ENCODE data around the gene ITPR2.
"Not testable (repeated sequence)": the region's sequence is repeated elsewhere in the genome, so short reads cannot be mapped to it uniquely, and the experiment has no call there.

Gene ITPR2

DNA sequence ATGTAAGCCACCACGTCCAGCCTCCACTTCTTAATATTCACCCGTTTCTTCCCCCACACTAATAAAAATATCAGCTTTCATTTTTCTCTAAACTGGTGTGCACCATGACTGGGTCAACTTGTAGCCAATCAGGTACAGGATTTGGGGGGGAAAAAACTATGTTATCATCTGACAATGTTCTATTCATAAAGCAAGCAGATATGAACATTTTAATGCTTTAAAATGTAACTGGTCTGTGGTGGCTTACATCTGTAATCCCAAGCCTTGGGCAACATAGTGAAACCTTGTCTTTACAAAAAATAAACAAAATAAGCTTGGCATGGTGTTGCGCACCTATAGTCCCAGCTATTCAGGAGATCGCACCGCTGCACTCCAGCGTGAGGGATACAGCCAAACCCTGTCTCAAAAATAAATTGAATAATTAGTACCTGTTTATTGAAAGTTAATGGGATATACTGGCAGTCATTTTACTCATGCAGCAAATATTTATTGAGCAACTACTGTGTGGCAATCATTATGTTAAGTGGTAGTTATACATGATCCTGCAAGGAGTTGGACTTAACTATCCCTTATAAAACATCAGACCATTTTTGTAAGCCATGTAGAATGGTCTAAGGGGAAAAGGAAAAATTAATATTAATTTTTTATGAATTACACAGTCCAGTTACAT, 15.3 kb upstream of the ITPR2 start:
- no peak for DNase-seq

DNA sequence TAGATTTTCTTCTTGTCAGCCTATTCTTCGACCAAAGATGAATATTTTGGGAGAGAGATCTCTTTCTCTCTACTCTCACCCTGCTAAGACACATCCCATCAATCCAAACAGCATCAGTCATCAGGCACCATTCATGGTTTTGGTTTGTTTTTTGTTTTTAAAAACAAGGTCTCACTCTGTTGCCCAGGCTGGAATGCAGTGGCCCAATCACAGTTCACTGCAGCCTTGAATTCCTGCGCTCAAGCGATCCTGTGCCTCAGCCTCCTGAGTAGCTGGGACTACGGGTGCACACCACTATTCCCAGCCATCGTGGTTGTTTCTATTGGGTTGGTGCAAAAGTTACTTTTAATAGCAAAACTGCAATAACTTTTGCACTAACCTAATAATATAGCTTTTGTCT, 14.4 kb upstream of the ITPR2 start:
- no peak for DNase-seq

DNA sequence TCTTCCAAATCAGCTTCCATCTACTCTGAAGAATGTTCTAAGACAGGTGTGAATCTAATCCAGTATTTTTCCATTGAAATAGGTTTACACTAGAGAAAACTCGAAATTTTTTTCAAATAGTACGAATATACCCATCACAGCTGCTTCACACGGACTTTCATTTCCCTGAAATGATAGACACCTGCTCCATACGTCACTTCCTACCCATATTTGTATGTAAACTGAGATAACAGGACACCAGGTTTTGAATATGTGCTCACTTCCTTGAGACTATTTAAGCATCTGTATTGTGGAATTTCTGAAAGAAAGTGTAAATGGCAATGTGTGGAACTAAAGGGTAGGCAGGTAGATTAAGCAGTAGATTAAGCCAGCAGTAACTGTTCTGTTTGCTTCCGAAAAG, 13.4 kb upstream of the ITPR2 start:
- no peak for DNase-seq

DNA sequence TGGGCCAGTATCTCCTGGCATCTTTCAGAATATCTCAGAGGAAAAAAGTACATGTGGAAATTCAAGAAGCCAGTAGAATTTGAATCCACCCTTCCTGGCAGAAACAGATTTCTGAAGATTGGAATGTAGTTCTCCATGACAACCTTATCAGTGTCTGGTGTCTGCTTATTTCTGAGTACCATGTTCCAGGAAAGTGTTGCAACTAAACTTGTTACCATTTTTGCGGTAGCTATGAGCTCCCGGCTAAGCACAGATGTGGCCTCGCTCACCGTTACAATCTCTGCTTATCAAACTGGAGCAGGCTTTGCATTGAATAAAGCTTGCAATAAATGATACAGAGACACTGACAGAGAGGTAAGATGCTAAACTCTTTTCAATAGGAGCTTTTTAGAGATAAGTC, 13.0 kb upstream of the ITPR2 start:
- DNase-seq = no peak

DNA sequence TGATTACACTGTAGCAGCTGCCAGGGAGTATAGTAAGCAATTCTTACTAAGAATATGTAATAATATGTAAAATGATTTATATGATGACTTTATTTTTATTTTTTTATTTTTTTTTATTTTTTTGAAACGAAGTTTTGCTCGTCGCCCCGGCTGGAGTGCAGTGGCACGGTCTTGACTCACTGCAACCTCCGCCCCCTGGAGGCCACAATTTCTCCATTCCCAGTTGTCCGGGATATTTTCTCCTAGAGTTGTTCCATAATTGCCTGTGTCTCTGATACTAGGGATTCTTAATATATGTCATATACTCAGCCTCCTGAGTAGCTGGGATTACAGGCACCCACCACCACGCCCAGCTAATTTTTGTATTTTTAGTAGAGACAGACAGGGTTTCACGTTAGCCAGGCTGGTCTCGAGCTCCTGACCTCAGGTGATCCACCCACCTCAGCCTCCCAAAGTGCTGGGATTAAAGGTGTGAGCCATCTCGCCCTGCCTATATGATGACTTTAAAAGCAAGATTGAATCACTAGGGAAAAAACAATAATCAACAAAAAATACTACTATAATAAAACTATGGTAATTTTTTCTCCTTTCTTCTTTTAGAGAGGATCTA, 12.2 kb upstream of the ITPR2 start:
- DNase-seq = no peak

DNA sequence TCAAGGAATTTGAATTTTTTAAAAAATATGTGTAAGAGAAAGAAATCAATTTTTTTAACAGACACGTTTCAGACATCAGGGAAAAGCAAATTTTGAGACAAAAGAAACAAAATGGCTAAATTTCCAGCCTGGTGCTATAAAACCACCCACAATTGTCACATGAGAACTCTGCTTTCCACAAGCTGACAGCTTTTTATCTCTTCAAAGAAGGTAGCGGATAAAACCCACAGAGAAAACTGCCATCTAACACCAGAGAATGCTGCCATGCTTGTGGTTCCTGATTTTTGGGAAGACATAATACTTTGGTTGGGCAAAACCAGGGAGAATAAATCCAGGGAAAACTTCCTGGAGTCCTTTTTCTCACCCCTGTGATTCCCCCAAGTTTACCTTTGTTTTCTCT, 10.3 kb upstream of the ITPR2 start:
- no peak for DNase-seq

DNA sequence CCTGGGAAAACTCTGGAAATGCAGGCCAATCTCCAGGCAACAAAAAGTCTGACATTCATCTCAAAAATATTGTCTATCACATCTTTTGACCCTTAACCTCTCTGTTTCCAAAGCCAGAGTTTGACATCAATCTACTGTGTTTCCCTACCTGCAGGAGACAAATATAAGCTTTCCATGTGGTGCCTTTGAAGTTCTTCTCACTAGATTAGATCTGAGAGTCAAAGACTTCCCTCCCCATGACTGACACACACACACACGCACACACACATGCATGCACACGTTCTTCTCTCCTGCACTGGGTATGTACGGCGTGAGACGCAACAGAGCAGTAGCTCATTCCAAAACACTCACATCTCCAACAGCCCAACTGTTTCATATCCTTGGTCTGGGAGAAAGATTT, 8.1 kb upstream of the ITPR2 start:
- DNase-seq = no peak

DNA sequence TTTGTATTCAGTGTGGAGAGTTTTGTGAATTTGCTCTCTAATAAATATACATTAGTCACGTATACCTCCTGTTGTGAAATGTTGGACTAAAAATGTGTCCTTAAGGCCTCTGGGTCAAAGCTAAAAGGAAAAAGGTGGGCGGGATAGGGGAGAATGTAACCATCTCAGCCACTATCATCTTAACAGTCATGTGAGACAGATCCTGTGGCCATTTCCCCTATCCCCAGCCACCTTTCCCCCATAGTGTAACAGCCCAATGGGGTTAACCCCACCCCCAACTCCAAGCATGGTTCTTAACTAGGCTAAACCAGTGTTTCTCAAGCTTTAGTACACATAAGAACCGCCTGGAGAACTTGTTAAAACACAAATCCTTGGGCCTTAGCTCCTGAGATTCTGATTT, 6.5 kb upstream of the ITPR2 start:
- DNase-seq = no peak

DNA sequence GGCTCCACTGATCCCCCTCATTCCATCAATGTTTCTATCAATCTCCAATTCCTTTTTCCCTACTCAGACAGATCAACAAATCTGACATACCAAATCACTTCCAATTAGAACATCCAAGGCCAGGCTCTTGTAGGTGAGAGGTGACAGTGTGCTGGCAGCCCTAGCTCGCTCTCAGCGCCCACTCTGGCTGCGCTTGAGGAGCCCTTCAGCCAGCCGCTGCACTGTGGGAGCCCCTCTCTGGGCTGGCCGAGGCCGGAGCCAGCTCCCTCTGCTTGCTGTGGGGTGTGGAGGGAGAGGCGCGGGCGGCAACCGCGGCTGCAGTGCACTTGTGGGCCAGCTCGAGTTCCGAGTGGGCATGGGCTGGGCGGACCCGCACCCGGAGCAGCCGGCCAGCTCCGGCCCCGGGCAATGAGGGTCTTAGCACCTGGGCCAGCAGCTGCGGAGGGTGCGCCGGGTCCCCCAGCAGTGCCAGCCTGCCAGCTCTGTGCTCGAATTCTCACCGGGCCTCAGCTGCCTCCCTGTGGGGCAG, 6.0 kb upstream of the ITPR2 start:
- DNase-seq = no peak

DNA sequence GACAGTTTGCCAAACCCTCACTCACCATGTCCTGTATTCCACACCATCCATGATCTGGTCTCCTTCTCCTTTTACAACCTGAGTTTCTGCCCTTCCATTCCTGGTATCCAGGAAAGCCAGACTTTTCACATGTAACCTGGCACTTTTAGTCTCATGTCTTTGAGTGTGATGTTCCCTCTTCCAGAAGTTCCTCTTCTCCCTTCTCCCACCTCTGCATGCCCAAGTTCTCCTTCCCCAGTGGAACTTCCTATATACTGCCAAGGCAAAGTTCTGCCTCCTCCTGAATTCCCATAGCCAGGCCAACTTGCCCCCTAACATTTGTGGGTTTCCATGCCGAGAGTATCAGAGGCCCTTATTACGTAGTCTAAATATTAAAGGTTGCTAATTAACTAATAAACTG, 3.2 kb upstream of the ITPR2 start:
- DNase-seq = no peak

DNA sequence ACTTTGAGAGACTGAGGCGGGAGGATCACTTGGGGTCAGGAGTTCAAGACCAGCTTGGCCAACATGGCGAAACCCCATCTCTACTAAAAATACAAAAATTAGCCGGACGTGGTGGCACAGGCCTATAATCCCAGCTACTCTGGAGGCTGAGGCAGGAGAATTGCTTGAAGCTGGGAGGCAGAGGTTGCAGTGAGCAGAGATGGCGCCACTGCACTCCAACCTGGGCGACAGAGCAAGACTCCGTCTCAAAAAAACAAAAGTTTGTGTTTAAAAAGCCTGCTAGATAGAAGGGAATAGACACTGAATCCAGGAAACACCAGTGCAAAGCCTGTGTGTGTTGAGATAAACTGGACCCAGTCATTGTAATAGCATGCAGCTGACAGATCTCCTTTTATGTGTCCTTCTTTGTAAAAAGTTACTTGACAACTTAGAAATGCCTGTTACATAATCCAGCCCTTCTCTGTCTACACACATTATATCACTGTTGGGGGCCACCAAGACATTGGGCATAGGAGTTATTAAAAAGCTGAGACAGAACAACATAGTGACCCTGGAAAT, 1.6 kb upstream of the ITPR2 start:
- not testable (repeated sequence) for DNase-seq

DNA sequence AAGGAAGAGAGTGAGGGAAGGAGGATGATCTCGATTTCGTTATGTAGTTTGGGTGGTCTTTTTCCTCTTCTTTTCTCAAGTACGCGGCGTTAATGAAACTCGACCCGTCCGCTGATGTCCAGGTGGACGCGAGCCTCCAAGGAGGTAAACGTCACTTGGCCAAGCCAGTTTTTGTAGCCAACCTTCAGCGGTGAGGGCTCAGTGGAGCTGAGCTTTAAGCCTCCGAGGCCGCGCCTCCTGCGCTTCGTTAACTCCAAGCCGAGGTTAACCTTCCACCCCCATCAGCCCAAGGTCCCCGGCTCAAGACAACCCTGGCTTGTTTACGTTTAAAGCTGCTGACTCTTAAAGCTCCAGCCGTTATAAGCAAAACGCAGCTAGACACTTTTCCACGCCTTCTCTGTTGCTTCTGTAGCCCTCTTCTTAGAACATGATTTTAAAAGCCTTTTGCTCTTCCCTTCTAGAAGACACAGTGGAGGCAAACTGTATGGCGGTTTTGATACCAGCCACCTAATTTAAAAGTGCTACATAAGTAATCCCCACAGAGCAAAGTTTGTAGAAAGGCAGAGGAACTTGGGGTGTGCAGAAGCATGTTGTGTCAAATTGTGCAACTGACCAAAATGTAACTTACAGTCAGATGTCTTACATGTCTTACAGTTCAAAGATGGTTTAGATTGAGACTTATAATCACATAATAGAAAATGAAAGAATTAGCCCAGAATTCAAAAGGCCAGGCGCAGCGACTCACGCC, 923 bp upstream of the ITPR2 start:
- DNase-seq = no peak

DNA sequence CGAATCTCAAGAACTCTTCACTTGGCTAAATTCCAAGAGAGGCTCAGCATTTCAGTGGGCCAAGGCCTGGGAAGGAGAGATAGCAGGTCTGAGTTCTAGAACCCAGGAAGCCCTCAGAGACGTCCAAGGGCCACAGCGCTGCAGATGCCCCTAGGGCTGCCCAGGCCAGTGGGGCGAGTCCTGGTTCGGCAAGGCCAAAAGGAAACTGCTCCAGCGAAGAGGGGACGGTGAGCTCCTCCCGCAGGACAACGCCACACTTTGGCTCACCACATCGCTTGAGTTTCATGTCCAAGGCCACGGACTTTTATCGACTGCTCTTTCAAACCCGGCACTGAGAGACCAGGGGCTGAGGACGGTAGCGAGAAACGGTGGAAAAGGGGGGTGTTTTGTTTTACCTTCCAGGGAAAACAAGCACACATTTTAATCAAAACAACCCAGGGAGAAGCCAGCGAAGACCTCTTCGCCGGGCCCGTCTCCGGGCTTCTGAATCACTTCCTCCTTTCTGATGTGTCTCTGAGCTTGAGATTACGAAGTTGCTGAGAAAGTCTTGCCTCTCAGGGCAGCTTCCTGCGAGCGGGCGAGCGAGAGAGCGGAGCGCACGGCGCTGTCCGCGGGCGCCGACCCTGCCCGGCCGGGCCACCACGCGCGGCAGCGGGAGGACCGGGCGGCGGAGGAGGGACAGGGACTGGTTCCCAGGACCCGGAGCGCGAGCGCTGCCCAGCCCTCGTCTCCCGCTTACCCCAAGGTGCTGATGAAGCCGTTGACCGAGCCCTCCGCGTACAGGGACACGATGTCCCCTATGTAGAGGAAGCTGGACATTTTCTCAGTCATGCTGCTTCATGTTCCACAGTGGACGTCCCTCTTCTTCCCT, 808 bp downstream of the ITPR2 start:
- peak; percentile 45 for DNase-seq

DNA sequence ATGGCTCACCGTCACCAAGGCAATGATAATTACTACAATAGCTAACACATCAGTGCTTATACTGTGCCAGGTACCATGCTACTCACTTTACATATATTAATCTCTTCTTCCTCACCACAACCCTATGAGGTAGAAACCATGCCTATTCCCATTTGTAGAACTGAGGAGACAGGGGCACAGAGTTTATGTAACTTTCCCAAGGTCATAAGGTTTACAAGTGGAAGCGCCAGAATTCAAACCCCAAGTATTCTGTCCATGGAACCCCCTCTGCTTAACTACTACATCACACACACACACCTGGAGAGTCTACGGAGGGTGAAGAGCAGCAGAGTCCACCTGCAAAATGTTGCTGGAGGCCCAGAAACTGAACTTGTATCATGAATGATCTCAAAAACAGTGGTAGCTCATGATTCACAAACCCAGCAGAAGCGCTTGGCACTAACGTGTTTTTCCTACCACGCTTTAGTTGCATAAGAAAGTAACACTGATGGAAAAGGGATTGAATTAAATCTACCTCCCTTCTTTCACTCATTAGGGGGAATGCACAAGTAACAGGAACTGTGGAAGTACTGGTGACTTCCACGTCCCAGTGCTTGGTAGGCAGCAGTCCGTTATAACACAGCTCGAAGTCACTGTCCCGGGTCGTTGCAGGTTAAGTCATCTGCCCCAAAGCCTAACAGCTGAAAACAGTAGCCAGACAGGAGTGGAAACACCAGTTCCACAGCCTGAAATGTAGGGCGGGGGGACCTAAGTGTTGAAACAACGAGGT, 2.0 kb downstream of the ITPR2 start:
- no peak for DNase-seq

DNA sequence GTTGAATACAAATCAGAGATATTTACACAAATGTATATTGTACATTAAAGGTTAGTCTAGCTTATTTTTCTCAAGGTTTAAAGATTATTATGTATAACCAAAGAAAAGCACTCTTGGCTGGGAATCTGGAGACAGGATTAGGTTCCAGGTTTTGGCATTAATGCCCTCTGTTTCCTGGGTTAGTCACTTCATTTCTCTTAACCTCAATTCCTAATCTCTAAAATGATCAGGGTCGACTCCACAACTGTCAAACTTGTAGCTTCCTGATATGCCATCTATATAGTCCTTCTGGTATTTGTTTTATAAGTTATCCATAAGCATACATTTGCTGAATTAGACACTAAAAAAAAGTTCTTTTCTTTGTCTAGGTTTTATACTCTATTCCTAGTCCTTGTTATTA, 2.6 kb downstream of the ITPR2 start:
- DNase-seq = no peak

DNA sequence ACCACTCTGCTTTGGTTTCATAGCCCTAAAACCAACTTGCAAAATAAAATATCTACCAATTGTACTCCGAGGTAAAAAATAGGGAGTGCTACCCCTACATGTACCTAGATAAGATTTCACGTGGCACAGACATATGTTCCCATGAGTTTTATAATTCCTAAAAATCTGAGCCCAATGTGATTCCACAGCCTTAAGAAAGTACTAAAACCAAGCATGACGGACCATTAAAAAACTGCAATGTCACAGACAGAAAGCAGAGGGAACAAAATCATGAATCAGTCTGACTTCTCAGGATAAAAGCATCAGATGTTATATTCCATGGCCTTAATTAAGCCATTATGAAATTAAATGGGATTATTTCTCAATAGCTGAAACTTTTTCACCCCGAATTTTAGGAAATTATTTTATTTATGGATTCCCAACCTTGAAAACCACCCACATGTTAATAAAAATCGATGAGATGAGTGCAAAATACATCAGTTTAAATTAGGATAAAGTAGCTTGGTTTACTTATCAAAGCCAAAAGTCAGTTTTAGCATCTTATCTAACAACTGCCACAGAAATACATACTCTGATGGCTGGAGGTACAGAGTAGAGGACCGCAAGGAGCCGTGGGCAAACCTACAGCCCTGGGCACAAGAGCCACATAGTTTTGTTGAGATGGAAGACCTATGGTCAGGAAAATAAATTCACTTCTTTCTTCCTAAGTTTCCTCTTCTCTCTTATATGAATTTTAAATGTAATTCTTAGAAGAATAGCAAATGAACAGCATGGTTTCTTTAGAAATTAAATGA, 4.5 kb downstream of the ITPR2 start:
- DNase-seq = no peak

DNA sequence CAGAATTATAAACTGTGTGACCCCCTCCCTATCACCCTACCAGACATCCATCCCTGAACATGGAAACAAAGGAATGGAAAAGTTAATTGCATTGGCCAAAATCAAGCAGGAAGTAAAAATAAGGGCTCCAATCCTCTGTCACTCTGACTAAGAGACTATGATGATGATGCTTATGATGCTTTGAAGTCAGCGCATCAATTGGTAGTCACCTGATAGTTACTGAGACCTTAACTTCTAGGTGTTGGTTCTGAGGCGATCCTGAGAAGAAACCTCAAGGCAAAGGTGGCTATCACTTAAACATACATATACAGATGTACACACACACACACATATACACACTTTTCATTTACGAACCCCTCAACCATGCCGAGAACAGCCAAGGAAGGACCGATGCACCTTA, 6.6 kb downstream of the ITPR2 start:
- no peak for DNase-seq

DNA sequence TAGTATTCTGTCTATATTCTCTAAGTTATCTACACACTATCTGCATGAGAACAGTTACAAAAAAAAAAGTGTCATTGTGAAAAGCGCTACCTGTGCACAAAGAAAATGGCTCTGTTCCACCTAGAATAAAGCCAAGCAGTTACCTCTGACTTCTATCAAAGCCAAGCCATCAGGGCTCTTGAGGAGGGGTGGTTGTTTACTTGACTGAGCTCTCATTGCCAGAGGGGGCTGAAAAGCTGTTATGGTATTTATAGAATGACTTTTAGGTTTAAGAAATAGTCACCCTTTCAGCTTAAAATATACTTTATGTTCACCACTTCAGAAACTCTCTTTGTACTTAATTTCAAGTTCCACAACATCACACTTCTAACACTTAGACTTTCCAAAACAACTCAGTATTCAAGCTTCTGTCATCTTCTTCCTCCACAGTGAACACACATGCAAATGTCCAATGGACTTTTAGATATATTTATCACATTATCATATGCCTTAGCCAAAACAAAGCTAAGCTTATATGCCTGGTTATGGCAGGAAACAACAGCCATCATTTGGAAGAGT, 7.5 kb downstream of the ITPR2 start:
- no peak for DNase-seq

DNA sequence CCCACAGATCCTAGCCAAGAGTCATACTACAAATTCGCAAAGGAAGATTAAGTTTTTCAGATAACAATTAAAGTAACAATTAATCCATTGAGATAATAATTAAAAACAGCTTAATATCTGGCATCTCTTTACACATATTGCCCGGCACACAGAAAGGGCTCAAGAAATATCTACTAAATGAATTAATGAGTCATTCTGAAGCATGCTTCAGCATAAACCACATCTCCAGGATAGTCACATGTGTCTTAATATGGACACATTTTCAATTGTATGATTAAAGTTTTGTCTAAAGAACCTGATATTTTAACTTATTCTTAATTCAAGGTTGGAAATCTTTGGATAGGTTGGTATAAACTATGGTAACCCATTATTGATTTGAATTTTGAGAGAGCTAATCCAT, 9.6 kb downstream of the ITPR2 start:
- DNase-seq = no peak

DNA sequence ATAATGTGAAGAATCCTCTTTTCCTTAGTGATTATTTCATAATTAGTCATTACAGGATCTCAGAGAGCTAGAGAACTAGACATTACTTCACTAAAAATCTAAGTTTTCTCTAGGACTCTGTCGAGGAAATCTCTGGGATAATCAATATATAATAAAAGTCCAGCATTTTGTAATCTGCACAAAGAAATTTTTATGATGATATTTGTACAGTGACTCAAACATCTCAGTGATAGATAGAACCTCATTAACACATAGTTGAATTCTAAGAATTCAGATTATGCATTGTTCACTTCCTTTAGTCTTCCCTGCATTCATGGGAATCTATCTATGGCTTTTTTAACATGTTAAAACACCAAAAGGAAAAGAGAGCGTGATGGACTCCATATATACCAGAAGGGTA, 11.0 kb downstream of the ITPR2 start:
- DNase-seq = no peak

DNA sequence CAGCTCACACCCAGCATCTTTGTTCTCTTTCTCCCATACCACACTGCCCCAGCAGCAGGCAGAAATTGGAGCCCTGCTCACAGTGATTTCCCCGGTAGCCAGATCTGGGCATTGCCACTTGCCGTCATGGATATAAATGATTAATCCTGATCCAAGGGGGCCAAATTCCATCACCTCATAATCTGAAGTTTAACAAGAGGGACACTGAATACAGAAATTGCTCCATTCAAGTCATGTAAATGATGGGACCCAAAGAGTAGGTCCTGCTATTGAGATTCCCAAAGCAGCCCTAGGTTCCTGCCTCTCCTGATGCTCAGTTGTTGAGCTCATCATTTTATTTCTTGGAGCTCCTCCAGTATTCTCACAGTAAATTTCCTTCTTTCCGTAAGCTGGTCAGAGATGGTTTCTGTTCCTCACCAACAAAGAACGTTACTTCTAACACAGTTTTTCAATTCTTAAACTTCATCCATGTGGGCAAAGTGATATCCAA, 11.7 kb downstream of the ITPR2 start:
- no peak for DNase-seq

Data from NK-92 treated with Interleukin-12 subunit alpha and Interleukin-12 subunit beta, amount 100 ng/mL, for 24 hours (cell line).